NCI-H446 (cell line): ENCODE results near the gene TNNI2.
"Not testable (repeated sequence)": the region's sequence is repeated elsewhere in the genome, so short reads cannot be mapped to it uniquely, and the experiment has no call there.

Experiments
- DNase-seq, 2 experiments: peaks; one replicate each; lab custom pipeline; 2025; lab: John Stamatoyannopoulos, UW

Gene TNNI2

GRCh38 chr11:1838426-1839144 is at the start of gene TNNI2:
TSS of gene TNNI2 (plus strand) at chr11:1838981. CDS start at chr11:1839697, 716 bp downstream.
- DNase-seq = no peak

GRCh38 chr11:1791912-1792311 is 46.9 kb upstream of the TNNI2 start:
- DNase-seq = no peak

DNA sequence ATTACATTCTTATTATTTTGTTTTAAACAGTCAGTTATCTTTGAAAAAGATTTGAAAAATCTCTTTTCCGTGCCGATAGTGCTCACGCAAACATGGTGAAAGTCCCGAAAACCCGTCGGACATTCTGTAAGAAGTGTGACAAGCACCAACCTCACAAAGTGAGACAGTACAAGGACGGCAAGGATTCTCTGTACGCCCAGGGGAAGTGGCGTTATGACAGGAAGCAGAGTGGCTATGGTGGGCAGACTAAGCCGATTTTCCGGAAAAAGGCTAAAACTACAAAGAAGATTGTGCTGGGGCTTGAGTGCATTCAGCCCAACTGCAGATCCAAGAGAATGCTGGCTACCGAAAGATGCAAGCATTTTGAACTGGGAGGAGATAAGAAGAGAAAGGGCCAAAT is 46.3 kb upstream of the TNNI2 start:
- no peak for DNase-seq

GRCh38 chr11:1793081-1793480 is 45.7 kb upstream of the TNNI2 start:
- no peak for DNase-seq

- no peak for DNase-seq
These were observed 42.3 kb upstream of the TNNI2 start for GRCh38 chr11:1796413-1797011.

DNA sequence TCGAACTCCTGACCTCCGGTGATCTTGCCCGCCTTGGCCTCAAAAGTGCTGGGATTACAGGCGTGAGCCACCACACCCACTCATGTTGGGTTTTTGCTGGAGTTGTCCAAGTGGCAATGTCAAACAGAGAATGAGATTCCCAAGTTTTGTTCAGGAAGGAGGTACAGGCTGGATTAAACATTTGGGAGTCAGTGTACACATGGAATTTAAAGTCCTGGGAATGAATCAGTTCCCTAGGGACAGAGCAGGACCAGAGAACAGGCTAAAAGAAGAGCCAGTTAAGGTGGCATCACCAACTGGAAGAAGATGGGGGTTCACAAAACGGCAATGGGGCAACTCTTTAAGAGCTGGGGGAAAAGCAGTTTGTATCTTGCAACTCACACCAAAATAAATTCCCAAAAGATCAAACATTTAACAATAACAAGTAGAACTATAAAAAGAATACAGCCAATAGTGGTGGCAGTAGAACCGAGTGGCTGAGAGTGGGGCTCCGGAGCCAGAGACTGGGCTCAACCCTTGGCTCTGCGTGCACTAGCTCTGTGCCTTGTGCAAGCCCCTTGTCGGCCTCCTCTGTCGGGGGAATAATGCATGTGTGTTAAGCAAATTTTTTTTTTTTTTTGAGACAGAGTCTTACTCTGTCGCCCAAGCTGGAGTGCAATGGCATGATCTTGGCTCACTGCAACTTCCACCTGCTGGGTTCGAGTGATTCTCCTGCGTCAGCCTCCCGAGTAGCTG is 41.2 kb upstream of the TNNI2 start:
- no peak for DNase-seq

DNA sequence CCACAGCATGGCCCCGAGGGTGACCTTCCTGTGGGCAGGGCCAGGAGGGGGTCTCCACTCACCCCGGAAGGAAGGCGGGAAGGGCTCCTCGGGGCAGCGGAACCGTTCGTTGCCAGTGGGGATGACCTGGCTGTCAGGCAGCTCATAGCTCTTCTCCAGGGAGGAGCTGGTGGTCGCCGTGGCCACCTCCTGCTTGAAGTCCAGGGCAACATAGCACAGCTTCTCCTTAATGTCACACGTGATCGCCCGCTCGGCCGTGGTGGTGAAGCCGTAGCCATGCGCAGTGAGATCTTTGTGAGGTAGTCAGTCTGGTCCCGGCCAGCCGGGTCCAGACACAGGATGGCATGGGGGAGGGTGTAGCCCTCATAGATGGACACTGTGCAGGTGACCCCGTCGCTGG is 35.5 kb upstream of the TNNI2 start:
- no peak for DNase-seq

GRCh38 chr11:1803835-1804519 is 34.8 kb upstream of the TNNI2 start:
- DNase-seq = not testable (repeated sequence)

DNA sequence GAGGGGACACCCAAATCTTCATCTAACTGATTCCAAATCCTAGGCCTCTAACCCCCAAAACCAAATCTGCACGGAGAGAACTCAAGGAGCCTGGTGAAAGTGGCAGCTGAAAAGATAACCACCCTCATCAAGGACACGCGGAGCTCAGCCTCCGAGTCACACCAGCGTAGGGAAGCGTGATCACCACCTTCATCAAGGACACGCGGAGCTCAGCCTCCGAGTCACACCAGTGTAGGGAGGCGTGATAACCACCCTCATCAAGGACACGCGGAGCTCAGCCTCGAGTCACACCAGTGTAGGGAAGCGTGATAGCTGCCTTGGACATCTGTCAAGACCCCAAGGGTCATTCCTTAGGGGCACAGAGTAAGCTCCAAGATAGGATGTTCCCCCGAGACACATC is 33.3 kb upstream of the TNNI2 start:
- DNase-seq = no peak

DNA sequence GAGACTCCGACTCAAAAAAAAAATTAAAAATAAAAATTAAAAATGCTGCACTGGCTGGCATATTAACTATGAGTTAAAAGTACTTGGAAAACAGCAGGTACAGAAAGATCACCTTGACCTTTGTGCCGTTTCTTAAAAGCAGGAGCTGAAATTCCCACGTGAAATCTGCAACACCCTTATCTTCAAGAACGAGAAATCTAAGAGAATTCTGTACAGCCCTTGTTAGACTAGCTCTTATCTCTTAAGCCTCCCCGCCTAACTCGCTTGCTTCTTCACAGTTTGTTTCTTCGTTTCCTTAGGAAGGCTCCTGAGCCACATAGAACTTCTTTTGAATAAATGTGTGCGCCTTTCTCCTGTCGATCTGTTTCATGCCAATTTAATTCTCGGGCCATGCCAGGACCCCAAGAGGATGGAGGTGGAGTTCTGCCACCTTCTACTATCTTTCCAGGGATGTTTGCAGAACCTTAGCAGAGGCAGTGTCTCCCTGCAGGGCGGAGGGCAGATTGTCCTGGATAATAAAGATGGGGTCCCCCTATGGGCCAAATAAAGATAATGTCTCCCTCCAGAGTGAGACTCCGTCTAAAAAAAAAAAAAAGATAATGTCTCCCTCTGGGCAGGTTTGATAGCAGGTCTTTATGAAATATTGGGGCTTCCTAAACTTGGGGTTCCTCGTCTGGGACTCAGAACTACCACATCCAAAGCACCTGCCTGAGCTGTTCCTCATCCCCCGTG is 31.4 kb upstream of the TNNI2 start:
- DNase-seq = no peak

DNA sequence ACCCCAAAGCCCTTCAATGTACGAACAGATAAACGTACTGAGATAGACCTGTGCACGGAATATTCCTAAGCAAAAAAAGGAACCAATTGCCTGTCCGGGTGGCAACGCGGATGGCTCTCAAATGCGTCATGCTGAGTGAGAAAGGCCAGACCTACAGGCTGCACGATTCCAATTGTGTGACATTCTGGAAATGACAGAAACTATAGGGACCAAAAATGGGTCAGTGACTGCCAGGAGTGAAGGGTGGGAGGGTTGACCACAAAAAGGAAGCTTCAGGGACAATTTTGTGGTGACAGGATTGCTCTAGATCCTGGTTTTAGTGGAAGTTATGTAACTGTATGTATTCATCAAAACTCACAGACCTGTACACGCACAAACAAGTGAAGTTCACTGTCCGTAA is 28.0 kb upstream of the TNNI2 start:
- DNase-seq = no peak

DNA sequence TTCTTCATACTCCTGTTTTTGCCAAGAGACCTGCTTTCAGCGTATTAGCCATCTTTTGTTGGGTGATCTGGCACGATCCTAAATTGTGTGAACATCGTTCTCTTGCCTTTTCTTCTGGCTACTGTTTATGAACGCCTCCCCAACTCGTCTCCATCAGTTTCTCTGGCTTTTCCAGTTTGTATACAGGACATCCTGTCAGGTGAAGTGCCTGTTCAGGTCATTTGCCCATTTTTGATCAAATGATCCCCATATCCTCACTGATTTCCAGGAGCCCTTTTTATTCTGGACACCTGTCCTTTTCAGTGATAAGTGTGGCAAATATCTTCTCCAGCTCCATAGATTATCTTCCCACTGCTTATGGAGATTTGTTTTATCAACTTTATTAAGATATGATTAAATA is 26.5 kb upstream of the TNNI2 start:
- DNase-seq = no peak

DNA sequence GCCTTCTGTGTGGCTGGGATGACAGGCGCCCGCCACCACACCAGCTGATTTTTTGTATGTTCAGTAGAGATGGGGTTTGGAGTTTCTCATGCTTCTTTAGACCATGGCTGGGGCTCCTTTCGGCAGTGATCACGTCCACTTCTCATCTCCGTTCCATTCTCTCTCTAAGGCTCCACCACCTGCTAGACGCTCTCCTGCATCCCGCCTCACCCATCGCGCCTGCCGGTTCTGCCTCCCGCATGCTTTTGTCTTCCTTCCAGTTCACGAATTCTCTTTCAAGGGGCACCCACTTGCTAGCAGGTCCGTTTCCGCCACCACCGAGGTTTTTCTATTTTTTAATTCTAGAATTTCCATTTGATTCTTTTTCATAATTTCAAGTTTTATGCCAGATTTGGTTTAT is 26.0 kb upstream of the TNNI2 start:
- DNase-seq = no peak

- DNase-seq = not testable (repeated sequence)
These were observed 25.4 kb upstream of the TNNI2 start for GRCh38 chr11:1813356-1813755.

GRCh38 chr11:1814691-1815090 is 24.1 kb upstream of the TNNI2 start:
- no peak for DNase-seq

- no peak for DNase-seq
These were observed 23.5 kb upstream of the TNNI2 start for GRCh38 chr11:1815311-1815710.

DNA sequence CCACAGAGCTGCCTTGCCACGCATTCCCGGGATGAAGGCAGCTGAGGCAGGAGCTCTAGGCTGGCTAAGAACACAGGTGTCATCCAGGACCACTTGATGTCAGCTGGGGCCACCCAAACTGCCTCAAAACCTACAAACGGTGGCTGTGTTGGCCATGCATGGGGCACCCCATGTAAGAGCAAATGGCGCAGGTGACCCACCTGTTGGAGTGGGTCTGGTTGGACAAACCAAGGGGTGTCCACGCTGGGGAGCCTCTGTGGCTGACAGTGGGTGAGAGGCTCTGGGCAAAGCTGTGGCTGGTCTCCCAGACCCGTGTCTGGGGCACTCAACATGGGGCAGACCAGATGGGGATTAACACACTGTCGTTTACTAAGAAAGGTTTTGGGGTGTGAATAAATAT is 23.0 kb upstream of the TNNI2 start:
- DNase-seq = no peak

DNA sequence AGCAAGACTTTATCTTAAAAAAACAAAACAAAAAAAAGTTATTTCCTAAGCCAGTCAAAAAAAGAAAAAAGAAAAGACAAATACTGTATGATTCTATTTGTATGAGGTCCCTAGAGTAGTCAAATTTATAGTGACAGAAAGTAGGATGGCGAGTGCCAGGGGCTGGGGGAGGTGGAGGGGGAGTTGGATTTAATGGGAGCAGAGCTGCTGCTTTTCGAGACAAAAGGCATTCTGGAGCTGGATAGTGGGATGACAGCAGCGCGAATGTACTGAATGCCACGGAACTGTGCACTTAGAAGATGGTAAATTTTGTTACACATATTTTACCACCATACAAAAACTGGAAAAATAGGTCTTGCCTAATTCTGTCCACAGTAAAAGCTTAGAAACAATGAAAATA is 21.8 kb upstream of the TNNI2 start:
- DNase-seq = no peak

- no peak for DNase-seq
These were observed 21.3 kb upstream of the TNNI2 start for GRCh38 chr11:1817511-1817910.

DNA sequence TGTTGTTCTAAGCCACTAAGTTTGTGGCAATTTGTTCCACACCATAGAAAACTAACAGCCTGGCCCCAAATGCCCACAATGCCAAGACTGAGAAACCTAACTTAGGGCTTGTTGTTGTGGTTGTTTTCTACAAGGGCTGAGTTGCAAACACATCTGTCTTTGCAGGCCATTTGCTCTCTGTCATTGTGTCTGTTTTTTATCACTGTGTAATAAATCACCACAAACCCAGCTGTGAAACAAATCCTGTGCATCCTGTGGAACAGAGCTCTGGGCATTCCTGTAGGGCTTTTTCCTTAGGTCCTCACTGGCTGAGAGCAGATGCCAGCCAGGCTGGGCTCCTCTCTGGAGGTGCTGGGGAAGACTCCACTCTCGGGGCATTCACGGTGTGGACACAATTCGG is 19.7 kb upstream of the TNNI2 start:
- DNase-seq = no peak

GRCh38 chr11:1820463-1821325 is 18.1 kb upstream of the TNNI2 start:
- no peak for DNase-seq
